ENCODE results near the gene SEC14L2. TPM values are rescaled to one million over a fixed set of nuclear protein-coding genes. Genes with fewer than 3 reads are reported as not detected.

The SEC14L2 gene
- polyA plus RNA-seq, 2 of the 4 experiments (the other 2 are of a cell fraction), result 12.8 to 15.2 TPM

DNA sequence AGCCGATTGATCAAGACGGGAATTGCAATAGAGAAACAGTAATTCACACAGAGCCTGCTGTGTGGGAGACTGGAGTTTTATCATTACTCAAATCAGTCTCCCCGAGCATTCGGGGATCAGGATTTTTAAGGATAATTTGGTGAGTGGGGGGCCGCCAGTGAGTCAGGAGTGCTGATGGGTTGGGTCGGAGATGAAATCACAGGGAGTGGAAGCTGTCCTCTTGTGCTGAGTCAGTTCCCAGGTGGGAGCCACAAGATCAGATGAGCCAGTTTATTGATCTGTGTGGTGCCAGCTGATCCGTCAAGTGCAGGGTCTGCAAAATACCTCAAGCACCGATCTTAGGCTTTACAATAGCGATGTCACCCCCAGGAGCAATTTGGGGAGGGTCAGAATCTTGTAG lies 44.3 kb downstream of the SEC14L2 start:
- POLR2A ChIA-PET, result no interaction called here
- no peak for TF ChIP-seq ESRRA (IDR thresholded peaks at IDR 0.05; ENCODE audit: borderline replicate concordance, low read length)
- TF ChIP-seq SMC3 (IDR thresholded peaks at IDR 0.05), result no peak
- TF ChIP-seq RARB (CRISPR knock-in tag; IDR thresholded peaks at IDR 0.05), result no peak
- no peak for TF ChIP-seq HDAC2 (IDR thresholded peaks at IDR 0.05)
- TF ChIP-seq EHF (CRISPR knock-in tag; IDR thresholded peaks at IDR 0.05), result no peak
- TF ChIP-seq POLR2AphosphoS2 (conservative IDR thresholded peaks at IDR 0.05; ENCODE audit: low read length), result no peak
- no peak for TF ChIP-seq ZSCAN20 (CRISPR knock-in tag; IDR thresholded peaks at IDR 0.05)
- no peak for TF ChIP-seq RNF2 (IDR thresholded peaks at IDR 0.05; ENCODE audit: borderline replicate concordance, low read depth)
- TF ChIP-seq PBX3 (IDR thresholded peaks at IDR 0.05), result no peak
- TF ChIP-seq GATA3 (IDR thresholded peaks at IDR 0.05; ENCODE audit: borderline replicate concordance), result no peak
- TF ChIP-seq HOXB13 (CRISPR knock-in tag; IDR thresholded peaks at IDR 0.05; ENCODE audit: low read depth), result no peak
- no peak for TF ChIP-seq HMGXB4 (CRISPR knock-in tag; IDR thresholded peaks at IDR 0.05; ENCODE audit: borderline replicate concordance)
- TF ChIP-seq CHD4 (IDR thresholded peaks at IDR 0.05; ENCODE audit: borderline replicate concordance), result no peak
- TF ChIP-seq E2F6 (IDR thresholded peaks at IDR 0.05; ENCODE audit: borderline replicate concordance, low read depth), result no peak
- no peak for TF ChIP-seq ELK1 (IDR thresholded peaks at IDR 0.05; ENCODE audit: low read depth, low read length)
- TF ChIP-seq RFX5 (IDR thresholded peaks at IDR 0.05), result no peak
- TF ChIP-seq NPAS2 (CRISPR knock-in tag; IDR thresholded peaks at IDR 0.05; ENCODE audit: borderline replicate concordance), result no peak
- TF ChIP-seq NR3C1 (IDR thresholded peaks at IDR 0.05), result no peak
- H3K4me2 ChIP-seq, result no peak overlapping the region
- 82% methylated on average over 9 of the region's 9 CpGs for WGBS (ENCODE audit: missing lambda C conversion rate)
- no peak overlapping the region for H3K27ac ChIP-seq
- H3K9me3 ChIP-seq, result no peaks in the 10 kb centered on the region
- FAIRE-seq, result no peak
- peaks cover 10% of the 10 kb centered on the region; the same call in 2 of the 3 replicates for H3K4me1 ChIP-seq
- no peak overlapping the region for H3K4me3 ChIP-seq
- CTCF ChIA-PET, result interaction anchor here (0.8 to 1.2 kb wide), 2 partner anchors 15 to 44 kb away, joined by 3 read pairs; no protein-coding TSS in a partner anchor
- no peak for ATAC-seq
- no peak for DNase-seq (ENCODE audit: low read depth in 1 of 2, low spot score in 1 of 2)

- Histone ChIP-seq H3K9me3 (no peaks in the 10 kb centered on the region), H3K4me3 (no peak overlapping the region), H3K4me2 (peak overlapping the region; percentile 72), H3K27ac (peak overlapping the region; percentile 63 to 78), H3K4me1 (peaks cover 10% of the 10 kb centered on the region; the same call in 2 of the 3 replicates)
- 17% methylated on average over 11 of the region's 11 CpGs for WGBS (ENCODE audit: missing lambda C conversion rate)
- no peak for FAIRE-seq
- DNase-seq (ENCODE audit: low read depth in 1 of 2, low spot score in 1 of 2), result peak; percentile 62 to 64
- ChIA-PET POLR2A (interaction anchor here (0.8 to 1.2 kb wide), 2 partner anchors 22 to 162 kb away, joined by 4 to 5 read pairs; partner anchors contain the start of gene TCN2), CTCF (interaction anchor here (0.5 to 4.5 kb wide), 27 partner anchors 8 to 345 kb away, joined by 3 to 24 read pairs (median 4); partner anchors contain the start of genes MTFP1 and TCN2)
- ATAC-seq, result peak; percentile 85 to 88; a peak in 5 of 6 replicates
- TF ChIP-seq BHLHE40 (IDR thresholded peaks at IDR 0.05; ENCODE audit: low read depth, low read length) (no peak), SMC3 (IDR thresholded peaks at IDR 0.05) (peak; percentile 59), JUNB (IDR thresholded peaks at IDR 0.05) (no peak), EHF (CRISPR knock-in tag; IDR thresholded peaks at IDR 0.05) (no peak), CEBPB (IDR thresholded peaks at IDR 0.05) (no peak), RARB (CRISPR knock-in tag; IDR thresholded peaks at IDR 0.05) (no peak), HOXB5 (CRISPR knock-in tag; IDR thresholded peaks at IDR 0.05) (no peak), ZC3H11A (IDR thresholded peaks at IDR 0.05) (no peak), CTCF (IDR thresholded peaks at IDR 0.05) (peak; percentile 60), CBX8 (IDR thresholded peaks at IDR 0.05) (no peak), CBX2 (IDR thresholded peaks at IDR 0.05; ENCODE audit: borderline replicate concordance, low read depth) (no peak), HOXB13 (CRISPR knock-in tag; IDR thresholded peaks at IDR 0.05; ENCODE audit: low read depth) (no peak), E2F6 (IDR thresholded peaks at IDR 0.05; ENCODE audit: borderline replicate concordance, low read depth) (no peak), CHD4 (IDR thresholded peaks at IDR 0.05; ENCODE audit: borderline replicate concordance) (no peak), ZSCAN20 (CRISPR knock-in tag; IDR thresholded peaks at IDR 0.05) (no peak), POLR2A (IDR thresholded peaks at IDR 0.05; ENCODE audit: low read length) (0 out of 2 replicates have a peak, but pooled peaks have one; percentile 6), HOXA7 (CRISPR knock-in tag; IDR thresholded peaks at IDR 0.05) (no peak), RAD21 (conservative IDR thresholded peaks at IDR 0.05 in 1 of 2, IDR thresholded peaks at IDR 0.05 in 1 of 2) (peak; percentile 70 to 76)
Measured at GRCh38 chr22:30444632-30445437, 48.0 kb downstream of the SEC14L2 start.
